ENCODE results near the gene CCDC146.
"Not testable (repeated sequence)": the region's sequence is repeated elsewhere in the genome, so short reads cannot be mapped to it uniquely, and the experiment has no call there.

Gene CCDC146

GRCh38 chr7:77306231-77307067 lies 184.0 kb downstream of the CCDC146 start:
- DNase-seq = no peak

GRCh38 chr7:77308792-77309191 lies 186.4 kb downstream of the CCDC146 start:
- no peak for DNase-seq

GRCh38 chr7:77309714-77310220 lies 187.4 kb downstream of the CCDC146 start:
- DNase-seq = no peak

GRCh38 chr7:77310982-77311381 lies 188.6 kb downstream of the CCDC146 start:
- DNase-seq = no peak

- DNase-seq = no peak
These were observed 190.7 kb downstream of the CCDC146 start for GRCh38 chr7:77313085-77313484.

GRCh38 chr7:77313876-77314480 lies 191.6 kb downstream of the CCDC146 start:
- DNase-seq = no peak

- no peak for DNase-seq
These were observed 192.8 kb downstream of the CCDC146 start for GRCh38 chr7:77315182-77315591.

GRCh38 chr7:77316219-77316978 lies 194.0 kb downstream of the CCDC146 start:
- no peak for DNase-seq

- DNase-seq = no peak
These were observed 195.6 kb downstream of the CCDC146 start for GRCh38 chr7:77318019-77318418.

GRCh38 chr7:77320137-77320536 lies 197.7 kb downstream of the CCDC146 start:
- DNase-seq = no peak

GRCh38 chr7:77320714-77321113 lies 198.3 kb downstream of the CCDC146 start:
- DNase-seq = no peak

- DNase-seq = no peak
These were observed 198.9 kb downstream of the CCDC146 start for GRCh38 chr7:77321300-77321699.

GRCh38 chr7:77326131-77326530 lies 203.7 kb downstream of the CCDC146 start:
- no peak for DNase-seq

GRCh38 chr7:77327067-77327931 lies 204.9 kb downstream of the CCDC146 start:
- DNase-seq = peak; percentile 83

GRCh38 chr7:77327932-77328628 lies 205.7 kb downstream of the CCDC146 start:
- DNase-seq = peak; percentile 51

GRCh38 chr7:77328669-77329068 lies 206.3 kb downstream of the CCDC146 start:
- no peak for DNase-seq

- no peak for DNase-seq
These were observed 207.2 kb downstream of the CCDC146 start for GRCh38 chr7:77329466-77330168.

- DNase-seq = peak; percentile 49
These were observed 207.9 kb downstream of the CCDC146 start for GRCh38 chr7:77330169-77330882.

GRCh38 chr7:77331938-77332695 lies 209.7 kb downstream of the CCDC146 start:
- DNase-seq = peak; percentile 95

- not testable (repeated sequence) for DNase-seq
These were observed 211.6 kb downstream of the CCDC146 start for GRCh38 chr7:77334039-77334438.
